Endodermal cell (in vitro differentiated cells): ENCODE measurements around the gene LOXHD1. TPM values are rescaled to one million over a fixed set of nuclear protein-coding genes. Genes with fewer than 3 reads are reported as not detected.

Experiments
- DNase-seq: peaks from one replicate; pipeline ENCODE4 v3.0.0-alpha.2; 2017
- H3K27ac ChIP-seq: 2 replicates; pipeline ENCODE4 v1.5.1; 2013; ENCODE audit warnings: mild to moderate bottlenecking, low read depth, low read length, moderate library complexity
- H3K27me3 ChIP-seq: 2 replicates; pipeline ENCODE4 v1.6.1; 2013; ENCODE audit warnings: mild to moderate bottlenecking, low read length, moderate library complexity; ENCODE audit not compliant: insufficient read depth, control insufficient read depth, poor library complexity, severe bottlenecking
- H3K36me3 ChIP-seq: 2 replicates; pipeline ENCODE4 v1.7.0; 2013; ENCODE audit warnings: mild to moderate bottlenecking, low read length, moderate library complexity; ENCODE audit not compliant: control insufficient read depth, insufficient read depth
- H3K4me1 ChIP-seq: one replicate; pipeline ENCODE4 v1.7.0; 2013; ENCODE audit warnings: low read length; ENCODE audit not compliant: control insufficient read depth, insufficient read depth
- H3K4me3 ChIP-seq: 2 replicates; pipeline ENCODE4 v1.5.1; 2013; ENCODE audit warnings: mild to moderate bottlenecking, low read length, moderate library complexity
- H3K9ac ChIP-seq: 2 replicates; pipeline ENCODE4 v1.6.1; 2013; ENCODE audit warnings: mild to moderate bottlenecking, low read length, moderate library complexity; ENCODE audit not compliant: poor library complexity, severe bottlenecking; ENCODE audit errors: extremely low read depth
- H3K9me3 ChIP-seq: 2 replicates; pipeline ENCODE4 v1.6.1; 2013; ENCODE audit warnings: mild to moderate bottlenecking, low read length, moderate library complexity; ENCODE audit not compliant: control insufficient read depth
- H3K27ac Mint-ChIP-seq: 2 replicates; pipeline ENCODE4 v1.8.0; 2020; ENCODE audit warnings: mixed read lengths
- H3K27me3 Mint-ChIP-seq: 2 replicates; pipeline ENCODE4 v1.8.0; 2021; ENCODE audit warnings: mild to moderate bottlenecking, mixed read lengths; ENCODE audit not compliant: insufficient read depth
- H3K36me3 Mint-ChIP-seq: 2 replicates; pipeline ENCODE4 v1.8.0; 2020; ENCODE audit warnings: low read depth, mixed read lengths
- H3K4me1 Mint-ChIP-seq: 2 replicates; pipeline ENCODE4 v1.8.0; 2020; ENCODE audit warnings: mixed read lengths
- H3K4me3 Mint-ChIP-seq: 2 replicates; pipeline ENCODE4 v1.8.0; 2020; ENCODE audit warnings: mild to moderate bottlenecking, moderate library complexity, mixed read lengths
- H3K9me3 Mint-ChIP-seq: 2 replicates; pipeline ENCODE4 v1.8.0; 2020; ENCODE audit warnings: mild to moderate bottlenecking, mixed read lengths
- WGBS, 2 experiments: methylation state at CpG; one replicate each; pipeline versions ENCODE4 v1.1.5 to v1.1.7; 2013; ENCODE audit warnings: missing lambda C conversion rate in 2 of 2, mixed read lengths in 1 of 2; ENCODE audit not compliant: insufficient coverage in 1 of 2, insufficient read length in 1 of 2; 5-methylcytosine and 5-hydroxymethylcytosine counted together
- long read RNA-seq, 4 experiments: library from polyadenylated mRNA in 2 of 4; library from RNA in 1 of 4; library from capped mRNA in 1 of 4; stranded (forward) in 3 of 4; unstranded in 1 of 4; transcript quantifications; one replicate each; pipeline ENCODE4 v2.0.0, GENCODE V29; 2020 to 2021; ENCODE audit warnings: inconsistent platforms in 1 of 4
- polyA plus RNA-seq, 2 experiments: library from polyadenylated mRNA; stranded (reverse); fragments of 50-300 nt; gene quantifications; one replicate each; pipeline ENCODE4 v1.2.3, GENCODE V29; 2013
- total RNA-seq, 2 donors: library from RNA; stranded (reverse); fragmentation: NEBNext Ultra II Directional in 1 of 2; extraction: Animal tissue kit (Norgen Biotek cat#: 25700) in 1 of 2; gene quantifications; 2 replicates in 1 of 2; 3 replicates in 1 of 2; pipeline ENCODE4 v1.2.1, GENCODE V29; 2021
- TF ChIP-seq, protein P1 (sequence below): fragments of 200-600 bp; sonication (generic); conservative IDR thresholded peaks from 2 replicates; pipeline ENCODE4 v1.5.0; 2021; ENCODE audit warnings: antibody characterized with exemption, mild to moderate bottlenecking

Gene LOXHD1, protein sequence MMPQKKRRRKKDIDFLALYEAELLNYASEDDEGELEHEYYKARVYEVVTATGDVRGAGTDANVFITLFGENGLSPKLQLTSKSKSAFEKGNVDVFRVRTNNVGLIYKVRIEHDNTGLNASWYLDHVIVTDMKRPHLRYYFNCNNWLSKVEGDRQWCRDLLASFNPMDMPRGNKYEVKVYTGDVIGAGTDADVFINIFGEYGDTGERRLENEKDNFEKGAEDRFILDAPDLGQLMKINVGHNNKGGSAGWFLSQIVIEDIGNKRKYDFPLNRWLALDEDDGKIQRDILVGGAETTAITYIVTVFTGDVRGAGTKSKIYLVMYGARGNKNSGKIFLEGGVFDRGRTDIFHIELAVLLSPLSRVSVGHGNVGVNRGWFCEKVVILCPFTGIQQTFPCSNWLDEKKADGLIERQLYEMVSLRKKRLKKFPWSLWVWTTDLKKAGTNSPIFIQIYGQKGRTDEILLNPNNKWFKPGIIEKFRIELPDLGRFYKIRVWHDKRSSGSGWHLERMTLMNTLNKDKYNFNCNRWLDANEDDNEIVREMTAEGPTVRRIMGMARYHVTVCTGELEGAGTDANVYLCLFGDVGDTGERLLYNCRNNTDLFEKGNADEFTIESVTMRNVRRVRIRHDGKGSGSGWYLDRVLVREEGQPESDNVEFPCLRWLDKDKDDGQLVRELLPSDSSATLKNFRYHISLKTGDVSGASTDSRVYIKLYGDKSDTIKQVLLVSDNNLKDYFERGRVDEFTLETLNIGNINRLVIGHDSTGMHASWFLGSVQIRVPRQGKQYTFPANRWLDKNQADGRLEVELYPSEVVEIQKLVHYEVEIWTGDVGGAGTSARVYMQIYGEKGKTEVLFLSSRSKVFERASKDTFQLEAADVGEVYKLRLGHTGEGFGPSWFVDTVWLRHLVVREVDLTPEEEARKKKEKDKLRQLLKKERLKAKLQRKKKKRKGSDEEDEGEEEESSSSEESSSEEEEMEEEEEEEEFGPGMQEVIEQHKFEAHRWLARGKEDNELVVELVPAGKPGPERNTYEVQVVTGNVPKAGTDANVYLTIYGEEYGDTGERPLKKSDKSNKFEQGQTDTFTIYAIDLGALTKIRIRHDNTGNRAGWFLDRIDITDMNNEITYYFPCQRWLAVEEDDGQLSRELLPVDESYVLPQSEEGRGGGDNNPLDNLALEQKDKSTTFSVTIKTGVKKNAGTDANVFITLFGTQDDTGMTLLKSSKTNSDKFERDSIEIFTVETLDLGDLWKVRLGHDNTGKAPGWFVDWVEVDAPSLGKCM (N-terminal part only)
- total RNA-seq, result 1 to 10 TPM in 1 of 2 donors, not detected in 1; 2.1 TPM
- not detected for polyA plus RNA-seq (2013, experiment 1 of 2)
- not detected for polyA plus RNA-seq (2013, experiment 2 of 2)
- long read RNA-seq, experiment 1, result 0 reads
- long read RNA-seq, experiment 2, result 0 reads
- long read RNA-seq, experiment 3, partial matches to known transcripts, result 0 of 2 reads
- long read RNA-seq, experiment 3, other reads (novel, unspliced or antisense), result 2 of 2 reads
- long read RNA-seq, experiment 4, result 0 reads

- Mint-ChIP-seq H3K27ac (peak within 1 kb of the TSS; percentile 77), H3K4me1 (peaks cover 9% of the 10 kb centered on the region), H3K9me3 (no peaks in the 10 kb centered on the region), H3K27me3 (peaks cover 15% of the 10 kb centered on the region), H3K4me3 (peak within 1 kb of the TSS; percentile 48), H3K36me3 (no peaks in the 10 kb centered on the region)
- Histone ChIP-seq H3K36me3 (no peaks in the 10 kb centered on the region), H3K9ac (no peak within 1 kb of the TSS), H3K27me3 (no peaks in the 10 kb centered on the region), H3K4me3 (no peak within 1 kb of the TSS), H3K4me1 (no peaks in the 10 kb centered on the region), H3K27ac (no peak within 1 kb of the TSS), H3K9me3 (no peaks in the 10 kb centered on the region)
- WGBS, 2 experiments, result 88 to 93% methylated on average over 22 to 25 of the region's 25 CpGs
- DNase-seq, result peak; percentile 83
- TF ChIP-seq, protein P1, sequence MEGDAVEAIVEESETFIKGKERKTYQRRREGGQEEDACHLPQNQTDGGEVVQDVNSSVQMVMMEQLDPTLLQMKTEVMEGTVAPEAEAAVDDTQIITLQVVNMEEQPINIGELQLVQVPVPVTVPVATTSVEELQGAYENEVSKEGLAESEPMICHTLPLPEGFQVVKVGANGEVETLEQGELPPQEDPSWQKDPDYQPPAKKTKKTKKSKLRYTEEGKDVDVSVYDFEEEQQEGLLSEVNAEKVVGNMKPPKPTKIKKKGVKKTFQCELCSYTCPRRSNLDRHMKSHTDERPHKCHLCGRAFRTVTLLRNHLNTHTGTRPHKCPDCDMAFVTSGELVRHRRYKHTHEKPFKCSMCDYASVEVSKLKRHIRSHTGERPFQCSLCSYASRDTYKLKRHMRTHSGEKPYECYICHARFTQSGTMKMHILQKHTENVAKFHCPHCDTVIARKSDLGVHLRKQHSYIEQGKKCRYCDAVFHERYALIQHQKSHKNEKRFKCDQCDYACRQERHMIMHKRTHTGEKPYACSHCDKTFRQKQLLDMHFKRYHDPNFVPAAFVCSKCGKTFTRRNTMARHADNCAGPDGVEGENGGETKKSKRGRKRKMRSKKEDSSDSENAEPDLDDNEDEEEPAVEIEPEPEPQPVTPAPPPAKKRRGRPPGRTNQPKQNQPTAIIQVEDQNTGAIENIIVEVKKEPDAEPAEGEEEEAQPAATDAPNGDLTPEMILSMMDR, result no peak
These were observed at the start of gene LOXHD1 for GRCh38 chr18:46657115-46657955. Gene LOXHD1 (minus strand): TSS chr18:46657220. CDS start chr18:46657033, 187 bp downstream.

DNA sequence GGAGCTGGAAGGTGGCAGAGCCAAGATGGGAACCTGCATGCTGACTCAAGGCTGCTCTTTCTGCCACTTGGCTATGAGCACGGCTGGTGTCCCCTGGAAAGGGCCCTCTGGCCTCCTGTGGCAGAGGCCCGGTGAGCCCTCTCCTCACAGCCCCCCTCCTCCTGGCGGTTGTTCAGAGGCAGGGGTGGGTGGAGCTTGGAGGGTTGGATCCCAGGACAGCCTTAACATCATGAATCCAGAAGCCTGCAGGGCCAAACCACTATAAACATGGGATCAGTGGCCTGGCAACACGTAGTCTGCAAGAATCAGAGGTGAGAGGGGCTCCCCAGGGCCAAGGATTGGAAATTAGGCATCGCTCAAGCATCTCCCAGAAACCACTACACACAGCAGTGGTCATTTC is 48.5 kb upstream of the LOXHD1 start:
- Mint-ChIP-seq H3K36me3 (no peaks in the 10 kb centered on the region), H3K4me3 (no peak overlapping the region), H3K4me1 (peaks cover 11% of the 10 kb centered on the region), H3K27ac (no peak overlapping the region), H3K27me3 (no peaks in the 10 kb centered on the region), H3K9me3 (no peaks in the 10 kb centered on the region)
- no peak overlapping the region for H3K27ac ChIP-seq
- no peaks in the 10 kb centered on the region for H3K9me3 ChIP-seq
- H3K9ac ChIP-seq, result no peak overlapping the region
- H3K4me3 ChIP-seq, result no peak overlapping the region
- TF ChIP-seq, protein P1, result no peak
- no peaks in the 10 kb centered on the region for H3K4me1 ChIP-seq
- WGBS, 2 experiments, result 70 to 78% methylated on average over 1 to 5 of the region's 5 CpGs
- no peaks in the 10 kb centered on the region for H3K27me3 ChIP-seq
- DNase-seq, result peak; percentile 74
- no peaks in the 10 kb centered on the region for H3K36me3 ChIP-seq
